Esophagus muscularis mucosa (tissue), 4 donors: ENCODE data around the gene GDF7.

Experiments used
- EP300 ChIP-seq: sonication (generic); formaldehyde crosslinking; IDR thresholded peaks from one replicate; pipeline ENCODE4 v1.6.1; 2017; ENCODE audit warnings: antibody characterized with exemption
- POLR2A ChIP-seq: fragments of 450-650 bp; IDR thresholded peaks from one replicate; pipeline ENCODE4 v1.6.1; 2017; ENCODE audit warnings: antibody characterized with exemption, moderate library complexity, mild to moderate bottlenecking, low read depth
- TF ChIP-seq, protein P1 (sequence below), 3 experiments: fragments of 200-600 bp in 2 of 3; fragments of 450-650 bp in 1 of 3; sonication (generic) in 2 of 3; IDR thresholded peaks; one replicate each; pipeline ENCODE4 v1.5.1; 2017 to 2019; ENCODE audit warnings: antibody characterized with exemption in 3 of 3, mild to moderate bottlenecking in 2 of 3, moderate library complexity in 1 of 3

DNA sequence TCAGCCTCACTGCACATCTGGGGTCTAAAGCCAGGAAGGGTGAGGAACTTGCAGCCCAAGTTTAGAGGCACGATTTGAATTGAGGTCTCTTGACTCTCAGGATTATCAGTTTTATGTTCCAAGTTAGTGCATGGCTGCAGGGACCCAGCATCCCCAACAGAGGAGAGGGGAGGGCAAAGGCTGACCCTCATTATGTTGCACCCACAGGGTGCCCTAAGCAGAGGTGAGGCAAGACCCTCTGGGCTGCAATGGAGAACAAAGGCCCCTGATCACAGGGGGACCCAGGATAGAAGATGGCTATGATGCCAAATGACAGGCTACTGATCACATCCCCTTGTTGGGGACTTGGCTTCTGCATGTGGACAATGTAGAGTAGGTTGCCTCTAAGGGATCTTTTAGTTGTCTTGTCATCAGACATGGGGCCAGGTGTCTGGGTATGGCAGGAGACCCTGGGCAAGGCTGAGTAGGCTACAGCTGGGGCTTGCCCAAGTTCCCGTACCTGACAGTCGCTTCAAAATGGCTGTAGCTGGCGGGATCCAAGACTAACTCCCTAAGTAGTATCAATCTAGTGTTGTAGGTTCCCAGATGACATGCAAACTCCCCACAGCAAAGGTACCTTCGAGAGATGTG lies 4.5 kb upstream of the GDF7 start:
- TF ChIP-seq, protein P1, sequence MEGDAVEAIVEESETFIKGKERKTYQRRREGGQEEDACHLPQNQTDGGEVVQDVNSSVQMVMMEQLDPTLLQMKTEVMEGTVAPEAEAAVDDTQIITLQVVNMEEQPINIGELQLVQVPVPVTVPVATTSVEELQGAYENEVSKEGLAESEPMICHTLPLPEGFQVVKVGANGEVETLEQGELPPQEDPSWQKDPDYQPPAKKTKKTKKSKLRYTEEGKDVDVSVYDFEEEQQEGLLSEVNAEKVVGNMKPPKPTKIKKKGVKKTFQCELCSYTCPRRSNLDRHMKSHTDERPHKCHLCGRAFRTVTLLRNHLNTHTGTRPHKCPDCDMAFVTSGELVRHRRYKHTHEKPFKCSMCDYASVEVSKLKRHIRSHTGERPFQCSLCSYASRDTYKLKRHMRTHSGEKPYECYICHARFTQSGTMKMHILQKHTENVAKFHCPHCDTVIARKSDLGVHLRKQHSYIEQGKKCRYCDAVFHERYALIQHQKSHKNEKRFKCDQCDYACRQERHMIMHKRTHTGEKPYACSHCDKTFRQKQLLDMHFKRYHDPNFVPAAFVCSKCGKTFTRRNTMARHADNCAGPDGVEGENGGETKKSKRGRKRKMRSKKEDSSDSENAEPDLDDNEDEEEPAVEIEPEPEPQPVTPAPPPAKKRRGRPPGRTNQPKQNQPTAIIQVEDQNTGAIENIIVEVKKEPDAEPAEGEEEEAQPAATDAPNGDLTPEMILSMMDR (IDR thresholded peaks at IDR 0.05) = no peak
- TF ChIP-seq POLR2A = no peak
- TF ChIP-seq EP300 = no peak
